GM18861 (cell line): ENCODE measurements around the gene PLA2G3.
"Not testable (repeated sequence)": the region's sequence is repeated elsewhere in the genome, so short reads cannot be mapped to it uniquely, and the experiment has no call there.

Source experiments
- ATAC-seq: cut with Tn5 transposase; IDR thresholded peaks from one replicate; pipeline ENCODE4 v1.9.1; 2021; ENCODE audit not compliant: unreplicated experiment

The PLA2G3 gene

GRCh38 chr22:31139866-31140716, at the start of gene PLA2G3:
Gene PLA2G3, minus strand, starts transcription at chr22:31140508. Its CDS starts 154 bp downstream, at chr22:31140354.
- ATAC-seq, result no peak

GRCh38 chr22:31187627-31188026, 47.3 kb upstream of the PLA2G3 start:
- no peak for ATAC-seq

GRCh38 chr22:31185056-31185455, 44.7 kb upstream of the PLA2G3 start:
- no peak for ATAC-seq

GRCh38 chr22:31184015-31184414, 43.7 kb upstream of the PLA2G3 start:
- ATAC-seq, result no peak

- no peak for ATAC-seq
Measured at GRCh38 chr22:31179345-31179744, 39.0 kb upstream of the PLA2G3 start.

GRCh38 chr22:31178859-31179258, 38.6 kb upstream of the PLA2G3 start:
- ATAC-seq, result no peak

- no peak for ATAC-seq
Measured at GRCh38 chr22:31177420-31178162, 37.3 kb upstream of the PLA2G3 start.

GRCh38 chr22:31176923-31177322, 36.6 kb upstream of the PLA2G3 start:
- no peak for ATAC-seq

- ATAC-seq, result no peak
Measured at GRCh38 chr22:31173386-31174145, 33.3 kb upstream of the PLA2G3 start.

- ATAC-seq, result not testable (repeated sequence)
Measured at GRCh38 chr22:31171734-31172133, 31.4 kb upstream of the PLA2G3 start.

- ATAC-seq, result no peak
Measured at GRCh38 chr22:31170971-31171370, 30.7 kb upstream of the PLA2G3 start.

- no peak for ATAC-seq
Measured at GRCh38 chr22:31162015-31162765, 21.9 kb upstream of the PLA2G3 start.

GRCh38 chr22:31161386-31161785, 21.1 kb upstream of the PLA2G3 start:
- ATAC-seq, result no peak

- ATAC-seq, result no peak
Measured at GRCh38 chr22:31160328-31160978, 20.1 kb upstream of the PLA2G3 start.

- ATAC-seq, result no peak
Measured at GRCh38 chr22:31155422-31155821, 15.1 kb upstream of the PLA2G3 start.

GRCh38 chr22:31154975-31155374, 14.7 kb upstream of the PLA2G3 start:
- no peak for ATAC-seq

- no peak for ATAC-seq
Measured at GRCh38 chr22:31153357-31153756, 13.0 kb upstream of the PLA2G3 start.

- no peak for ATAC-seq
Measured at GRCh38 chr22:31151872-31152271, 11.6 kb upstream of the PLA2G3 start.

GRCh38 chr22:31150615-31151014, 10.3 kb upstream of the PLA2G3 start:
- ATAC-seq, result no peak

- ATAC-seq, result no peak
Measured at GRCh38 chr22:31148953-31149627, 8.8 kb upstream of the PLA2G3 start.
